Sigmoid colon (tissue), 7 donors: ENCODE measurements around the gene TANGO6. TPM values are rescaled to one million over a fixed set of nuclear protein-coding genes. Genes with fewer than 3 reads are reported as not detected.

Experiments used
- DNase-seq: peaks from one replicate; pipeline ENCODE4 v3.0.0-alpha.2; 2019
- H3K27ac ChIP-seq, 4 donors: fragments of 200-600 bp; sonication (generic); one replicate each; pipeline ENCODE4 v1.5.1; 2016 to 2019; ENCODE audit warnings: mild to moderate bottlenecking in 1 of 4
- H3K27me3 ChIP-seq, 3 donors: fragments of 200-600 bp; sonication (generic); one replicate each; pipeline ENCODE4 v1.5.1; 2019; ENCODE audit warnings: mild to moderate bottlenecking in 1 of 3
- H3K36me3 ChIP-seq, 4 donors: fragments of 200-600 bp; sonication (generic); one replicate each; pipeline ENCODE4 v1.5.1; 2016 to 2019
- H3K4me1 ChIP-seq, 4 donors: fragments of 200-600 bp; sonication (generic); one replicate each; pipeline ENCODE4 v1.5.1; 2017 to 2019
- H3K4me3 ChIP-seq, 4 donors: fragments of 200-600 bp; sonication (generic); one replicate each; pipeline ENCODE4 v1.5.1; 2017 to 2019; ENCODE audit warnings: mild to moderate bottlenecking in 2 of 4, moderate library complexity in 1 of 4
- H3K9me3 ChIP-seq, 4 donors: fragments of 200-600 bp in 3 of 4; sonication (generic) in 3 of 4; one replicate each; pipeline versions ENCODE4 v1.5.1 to v1.6.1; 2013 to 2019
- CTCF ChIP-seq, 4 experiments: fragments of 450-650 bp in 3 of 4; fragments of 200-600 bp in 1 of 4; IDR thresholded peaks; one replicate each; pipeline ENCODE4 v1.5.1; 2016 to 2019; ENCODE audit warnings: antibody characterized with exemption in 4 of 4, mild to moderate bottlenecking in 3 of 4, moderate library complexity in 2 of 4
- EP300 ChIP-seq, 4 donors: sonication (generic); formaldehyde crosslinking; IDR thresholded peaks; one replicate each; pipeline ENCODE4 v1.6.1; 2017; ENCODE audit warnings: antibody characterized with exemption in 4 of 4
- POLR2A ChIP-seq, 2 donors: fragments of 450-650 bp; IDR thresholded peaks; one replicate each; pipeline ENCODE4 v1.6.1; 2016; ENCODE audit warnings: antibody characterized with exemption in 2 of 2, mild to moderate bottlenecking in 2 of 2, moderate library complexity in 2 of 2
- POLR2AphosphoS5 ChIP-seq, 4 donors: sonication (generic); formaldehyde crosslinking; IDR thresholded peaks; one replicate each; pipeline ENCODE4 v1.6.1; 2017; ENCODE audit warnings: antibody characterized with exemption in 4 of 4
- WGBS, 2 donors: extraction: QIAGEN DNeasy Blood & Tissue Kit; methylation state at CpG; one replicate each; pipeline ENCODE4 v1.1.7; 2013; 5-methylcytosine and 5-hydroxymethylcytosine counted together
- intact Hi-C: fragments of 100-400 bp; cut with DNase I; formaldehyde crosslinking; loops from one replicate; pipeline ENCODE4 v1.15.1; 2023
- polyA plus RNA-seq, 3 donors: library from polyadenylated mRNA; stranded (reverse); fragments of 200-250 nt; gene quantifications; one replicate each; pipeline ENCODE4 v1.2.3, GENCODE V29; 2013
- total RNA-seq, 4 donors: library from RNA; depleted of rRNA; stranded (reverse); fragments of >200 nt; gene quantifications; one replicate each; pipeline ENCODE4 v1.1.0, GENCODE V29; 2016
- donor health status: healthy with polysubstance abuse.
- donor health status: Bipolar disorder and iron deficiency.
- donor health status: healthy.

Gene TANGO6
- total and polyA plus RNA-seq, 7 donors: 0.92 to 23.5 (median 16.0) TPM

- 76 to 79% methylated on average over 6 of the region's 6 CpGs for WGBS, 2 donors
- peaks cover 0 to 39% (median 24%) of the 10 kb centered on the region in 4 donors for H3K4me1 ChIP-seq
- peak overlapping the region in 3 of 4 donors; percentile 90 to 96 (median 90) for H3K27ac ChIP-seq
Observed at GRCh38 chr16:69130461-69130860, 287.1 kb downstream of the TANGO6 start.

GRCh38 chr16:69131167-69131838 lies 288.0 kb downstream of the TANGO6 start:
- 3 to 5% methylated on average over 15 of the region's 15 CpGs for WGBS, 2 donors

More at GRCh38 chr16:69130461-69130860, 287.1 kb downstream of the TANGO6 start:
- no peaks in the 10 kb centered on the region for H3K9me3 ChIP-seq
- no peak overlapping the region for H3K4me3 ChIP-seq
- H3K36me3 ChIP-seq: no peaks in the 10 kb centered on the region
- no peak for DNase-seq
- no peaks in the 10 kb centered on the region for H3K27me3 ChIP-seq
- TF ChIP-seq CTCF (IDR thresholded peaks at IDR 0.05) (no peak), EP300 (IDR thresholded peaks at IDR 0.05) (no peak), POLR2A (IDR thresholded peaks at IDR 0.05) (no peak), POLR2AphosphoS5 (IDR thresholded peaks at IDR 0.05) (no peak)
- intact Hi-C loops: loop anchor here (5.0 kb wide), 2 partner anchors 283 to 603 kb away; no protein-coding TSS in a partner anchor

GRCh38 chr16:69131839-69132423 lies 288.6 kb downstream of the TANGO6 start:
- WGBS, 2 donors: 1 to 2% methylated on average over 53 of the region's 53 CpGs
- Histone ChIP-seq H3K36me3 (peaks cover 0 to 5% (median 0%) of the 10 kb centered on the region in 4 donors), H3K4me1 (peaks cover 0 to 39% (median 24%) of the 10 kb centered on the region in 4 donors), H3K27ac (peak overlapping the region; percentile 89 to 96 (median 90)), H3K27me3 (no peaks in the 10 kb centered on the region), H3K4me3 (peak overlapping the region; percentile 82 to 98 (median 88)), H3K9me3 (no peaks in the 10 kb centered on the region)
- no peak for TF ChIP-seq POLR2A (IDR thresholded peaks at IDR 0.05)
- no peak for TF ChIP-seq POLR2AphosphoS5 (IDR thresholded peaks at IDR 0.05)
- TF ChIP-seq EP300 (IDR thresholded peaks at IDR 0.05): no peak
- no peak for TF ChIP-seq CTCF (IDR thresholded peaks at IDR 0.05)
- DNase-seq: peak; percentile 90
- intact Hi-C loops: loop anchor here (5.0 kb wide), 2 partner anchors 285 to 605 kb away; no protein-coding TSS in a partner anchor

More at GRCh38 chr16:69131167-69131838, 288.0 kb downstream of the TANGO6 start:
- Histone ChIP-seq H3K9me3 (no peaks in the 10 kb centered on the region), H3K4me3 (peak overlapping the region; percentile 82 to 98 (median 88)), H3K27ac (peak overlapping the region; percentile 89 to 96 (median 90)), H3K4me1 (peaks cover 0 to 39% (median 24%) of the 10 kb centered on the region in 4 donors), H3K36me3 (no peaks in the 10 kb centered on the region), H3K27me3 (no peaks in the 10 kb centered on the region)
- no peak for DNase-seq
- intact Hi-C loops: loop anchor here (5.0 kb wide), 2 partner anchors 284 to 604 kb away; no protein-coding TSS in a partner anchor
- no peak for TF ChIP-seq POLR2A (IDR thresholded peaks at IDR 0.05)
- no peak for TF ChIP-seq POLR2AphosphoS5 (IDR thresholded peaks at IDR 0.05)
- TF ChIP-seq EP300 (IDR thresholded peaks at IDR 0.05): no peak
- no peak for TF ChIP-seq CTCF (IDR thresholded peaks at IDR 0.05)

- no peaks in the 10 kb centered on the region for H3K9me3 ChIP-seq
- H3K27ac ChIP-seq: peak within 1 kb of the TSS; percentile 89 to 96 (median 90)
- 1% methylated on average over 78 of the region's 78 CpGs for WGBS, 2 donors
- DNase-seq: peak; percentile 93
- H3K4me1 ChIP-seq: peaks cover 0 to 39% (median 24%) of the 10 kb centered on the region in 4 donors
- H3K4me3 ChIP-seq: peak within 1 kb of the TSS; percentile 82 to 98 (median 88)
- no peaks in the 10 kb centered on the region for H3K27me3 ChIP-seq
- H3K36me3 ChIP-seq: peaks cover 0 to 12% (median 0%) of the 10 kb centered on the region in 4 donors
- intact Hi-C loops: loop anchor here (5.0 kb wide), 2 partner anchors 285 to 605 kb away; no protein-coding TSS in a partner anchor
- TF ChIP-seq CTCF (IDR thresholded peaks at IDR 0.05) (no peak), POLR2A (IDR thresholded peaks at IDR 0.05) (peak; percentile 47 to 61), EP300 (IDR thresholded peaks at IDR 0.05) (no peak), POLR2AphosphoS5 (IDR thresholded peaks at IDR 0.05) (peak; percentile 96 to 99 (median 97))
Observed at GRCh38 chr16:69132424-69133252, 289.3 kb downstream of the TANGO6 start, which contains the start of the genes CHTF8 and UTP4. Gene CHTF8, minus strand, starts transcription at chr16:69132588. Its CDS starts 11,130 bp downstream, at chr16:69121458. Gene UTP4, plus strand, starts transcription at chr16:69132649. Its CDS starts 811 bp downstream, at chr16:69133460.
